HG03103 (cell line): ENCODE results near the gene SRPRB.

ENCODE experiments used
- ATAC-seq: cut with Tn5 transposase; IDR thresholded peaks from one replicate; pipeline ENCODE4 v1.9.1; 2021; ENCODE audit warnings: low read depth; ENCODE audit not compliant: unreplicated experiment

Gene SRPRB, protein sequence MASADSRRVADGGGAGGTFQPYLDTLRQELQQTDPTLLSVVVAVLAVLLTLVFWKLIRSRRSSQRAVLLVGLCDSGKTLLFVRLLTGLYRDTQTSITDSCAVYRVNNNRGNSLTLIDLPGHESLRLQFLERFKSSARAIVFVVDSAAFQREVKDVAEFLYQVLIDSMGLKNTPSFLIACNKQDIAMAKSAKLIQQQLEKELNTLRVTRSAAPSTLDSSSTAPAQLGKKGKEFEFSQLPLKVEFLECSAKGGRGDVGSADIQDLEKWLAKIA

DNA sequence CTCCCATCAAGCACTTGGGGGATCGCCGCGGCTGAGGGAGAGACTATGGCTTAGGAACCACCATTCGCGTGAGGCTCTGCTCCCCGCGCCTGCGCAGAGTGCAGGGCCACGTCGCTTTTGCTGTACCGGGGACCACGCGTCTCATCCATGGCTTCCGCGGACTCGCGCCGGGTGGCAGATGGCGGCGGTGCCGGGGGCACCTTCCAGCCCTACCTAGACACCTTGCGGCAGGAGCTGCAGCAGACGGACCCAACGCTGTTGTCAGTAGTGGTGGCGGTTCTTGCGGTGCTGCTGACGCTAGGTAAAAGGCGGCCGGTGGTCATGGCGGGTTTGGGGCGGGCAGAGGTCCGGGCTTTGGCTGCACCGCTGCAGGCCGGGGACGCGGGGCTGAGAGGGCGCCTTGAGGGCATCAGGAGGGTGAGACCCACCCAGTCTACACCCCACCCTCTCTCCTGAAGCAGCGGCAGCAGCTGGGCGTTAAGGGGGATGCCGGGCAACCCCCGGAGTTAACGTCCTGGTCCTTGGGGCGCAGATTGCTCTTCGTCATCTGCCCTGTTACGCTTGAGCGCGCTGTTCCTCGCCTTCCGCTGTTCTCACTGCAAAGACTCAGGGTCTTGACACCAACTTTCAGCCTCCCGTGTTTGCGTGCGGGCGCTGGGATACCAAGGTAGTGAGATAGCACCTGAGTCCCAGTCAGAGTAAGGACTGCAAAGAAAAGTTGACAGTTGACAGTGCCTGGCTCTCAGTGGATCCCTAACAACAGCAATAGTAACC is at the start of gene SRPRB:
Gene SRPRB, plus strand, starts transcription at position 114 of the 774 bp plus-strand sequence. Its CDS starts 34 bp downstream, at position 148.
- peak; percentile 97 for ATAC-seq

DNA sequence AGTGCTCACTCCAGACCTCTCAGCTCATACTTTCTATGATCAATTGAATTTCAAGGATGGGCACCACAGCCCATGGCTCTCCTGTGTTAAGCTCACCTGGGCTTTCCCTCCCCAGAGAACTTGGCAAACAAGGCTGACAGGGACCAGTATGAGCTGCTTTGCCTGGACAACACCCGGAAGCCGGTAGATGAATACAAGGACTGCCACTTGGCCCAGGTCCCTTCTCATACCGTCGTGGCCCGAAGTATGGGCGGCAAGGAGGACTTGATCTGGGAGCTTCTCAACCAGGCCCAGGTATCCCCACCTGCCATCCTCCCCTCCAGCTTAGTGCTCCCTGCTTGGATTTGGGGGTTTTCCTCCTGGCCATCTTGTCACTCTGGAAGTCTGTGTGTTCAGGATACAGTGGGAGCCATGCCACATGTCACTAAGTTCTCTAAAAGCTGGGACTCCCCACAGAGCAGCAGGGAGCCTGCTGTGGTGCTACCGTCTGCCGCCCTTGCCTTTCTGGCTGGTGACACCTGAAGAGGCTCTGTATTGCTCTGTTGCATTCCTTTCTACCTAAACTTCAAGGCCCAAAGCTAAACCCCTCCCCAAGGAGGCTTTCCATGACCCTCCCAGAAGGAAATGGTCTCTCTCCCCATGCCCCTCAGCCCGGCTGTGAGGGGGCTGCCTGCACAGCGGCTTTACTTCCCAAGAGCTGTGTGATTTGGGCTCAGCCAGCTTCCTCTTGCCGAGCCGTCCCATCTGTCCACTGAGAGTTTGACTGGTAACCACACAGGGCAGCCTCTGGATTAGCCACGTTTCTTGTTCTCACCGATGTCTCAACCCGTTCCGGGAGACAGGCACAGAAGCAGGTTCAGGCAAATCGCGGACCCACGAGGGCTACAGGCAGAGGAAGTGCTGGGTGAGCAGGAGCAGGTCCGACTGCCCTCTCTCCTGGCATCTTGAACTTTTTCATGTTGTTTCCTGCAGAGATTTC is 48.6 kb upstream of the SRPRB start:
- no peak for ATAC-seq

GRCh38 chr3:133757701-133758567 is 47.7 kb upstream of the SRPRB start:
- ATAC-seq, result no peak

DNA sequence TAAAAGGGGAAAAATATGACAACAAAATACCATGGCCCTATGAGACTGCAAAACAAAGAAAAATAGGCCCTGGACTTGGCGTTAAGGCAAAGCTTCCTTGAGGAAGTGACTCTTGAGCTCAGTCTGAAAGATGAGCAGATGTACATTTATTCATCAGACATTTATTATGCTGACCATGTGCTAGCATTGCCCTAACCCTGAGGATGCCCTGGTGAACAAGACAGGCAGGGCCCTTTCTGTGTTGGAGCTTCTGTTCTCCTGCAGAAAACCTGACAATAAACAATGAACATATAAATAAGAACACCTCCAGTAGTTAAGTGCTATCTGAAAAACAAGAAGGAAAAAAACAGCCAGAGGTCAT is 47.1 kb upstream of the SRPRB start:
- ATAC-seq, result no peak

GRCh38 chr3:133758964-133759739 is 46.5 kb upstream of the SRPRB start:
- no peak for ATAC-seq

DNA sequence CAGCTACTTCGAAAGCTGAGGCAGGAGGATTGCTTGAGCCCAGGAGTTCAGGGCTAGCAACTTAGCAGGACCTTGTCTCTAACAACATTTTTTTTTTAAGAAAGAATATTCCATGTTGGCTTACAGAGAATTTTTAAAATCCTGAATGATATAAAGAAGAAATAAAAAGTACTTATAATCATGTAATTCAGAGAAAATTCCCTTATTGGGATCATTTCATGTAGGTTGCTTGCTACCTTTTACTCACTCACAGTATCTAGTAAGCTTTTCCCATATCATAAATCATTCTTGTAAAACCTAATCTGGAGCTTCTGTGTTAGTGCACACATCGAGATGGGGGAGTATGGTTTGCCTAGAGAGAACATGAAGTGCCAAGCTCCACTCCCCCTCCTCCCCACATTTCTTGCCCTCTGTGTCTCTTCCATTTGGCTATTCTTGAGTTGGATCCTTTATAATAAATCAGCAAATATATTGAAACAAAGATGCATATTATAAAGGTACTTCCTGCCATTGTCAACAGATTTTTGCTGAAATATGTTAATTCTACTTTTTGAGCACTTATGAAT is 45.8 kb upstream of the SRPRB start:
- ATAC-seq, result no peak

DNA sequence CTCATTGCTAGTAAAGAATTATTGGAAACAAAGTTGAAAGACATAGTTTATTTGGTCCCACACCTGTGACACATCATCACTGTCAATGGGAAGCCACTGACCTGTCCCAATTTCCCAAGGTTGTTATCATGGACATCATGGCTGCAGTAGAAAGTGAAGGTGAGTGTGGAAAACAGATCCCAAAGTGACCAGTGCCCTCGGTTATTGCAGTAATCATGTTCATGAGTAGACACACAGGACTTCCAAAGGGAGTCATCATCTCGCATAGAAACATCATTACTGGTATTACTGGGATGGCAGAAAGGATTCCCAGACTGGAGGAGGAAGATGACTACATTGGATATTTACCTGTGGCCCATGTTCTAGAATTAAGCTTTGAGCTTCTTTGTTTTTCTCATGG is 44.7 kb upstream of the SRPRB start:
- no peak for ATAC-seq

DNA sequence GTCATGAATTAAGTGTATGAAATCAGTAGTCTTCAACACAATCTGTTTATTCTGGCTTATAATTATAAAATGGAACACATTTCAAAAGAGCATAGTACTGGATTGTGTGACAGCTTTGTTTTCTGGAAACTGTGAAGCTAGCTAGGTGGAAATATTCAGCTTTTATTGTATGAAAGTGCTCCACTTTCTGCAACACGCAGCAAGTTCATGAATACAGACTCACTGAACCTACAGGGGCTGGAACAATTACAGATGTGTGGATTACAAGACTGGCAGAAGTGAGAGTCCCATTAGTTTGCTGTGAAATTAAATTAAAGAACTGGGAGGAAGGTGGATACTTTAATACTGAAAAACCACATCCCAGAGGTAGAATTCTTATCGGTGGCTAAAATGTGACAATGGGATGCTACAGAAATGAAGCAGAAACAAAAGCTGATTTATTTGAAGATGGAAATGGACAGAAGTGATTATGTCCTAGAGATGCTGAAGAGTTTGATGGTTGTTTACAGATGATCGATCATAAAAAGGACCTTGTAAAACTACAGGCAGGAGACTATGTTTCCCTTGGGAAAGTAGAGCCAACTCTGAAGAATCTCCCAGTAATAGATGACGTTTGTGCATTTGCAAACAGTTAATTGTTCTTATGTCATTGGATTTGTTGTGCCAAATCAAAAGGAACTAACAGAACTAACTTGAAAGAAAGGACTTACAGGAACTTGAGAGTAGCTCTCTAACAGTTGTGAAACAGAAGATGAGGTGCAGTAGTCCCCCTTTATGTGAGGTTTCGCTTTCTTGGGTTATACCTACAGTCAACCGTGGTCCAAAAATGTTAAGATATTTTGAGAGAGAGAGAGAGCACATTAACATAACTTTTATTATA is 43.8 kb upstream of the SRPRB start:
- ATAC-seq, result no peak

DNA sequence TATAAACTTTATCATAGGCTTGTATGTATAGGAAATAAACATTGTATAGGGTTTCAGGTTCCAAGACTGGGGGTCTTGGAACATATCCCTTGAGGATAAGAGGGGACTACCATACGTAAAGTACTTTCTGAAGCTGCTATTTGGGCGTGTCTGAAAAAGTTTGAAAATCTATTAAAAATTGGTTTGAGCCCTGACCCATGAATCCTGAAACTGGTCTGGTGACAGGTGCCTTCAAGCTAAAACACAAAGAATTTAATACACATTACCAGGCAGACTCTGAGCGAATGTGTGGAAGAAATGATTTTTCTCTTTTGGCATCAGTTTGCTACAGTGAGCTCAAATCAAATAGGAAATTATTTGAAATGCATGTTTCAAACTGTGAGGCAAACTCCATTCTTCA is 43.1 kb upstream of the SRPRB start:
- no peak for ATAC-seq

- no peak for ATAC-seq
Measured at GRCh38 chr3:133763797-133764683, 41.6 kb upstream of the SRPRB start.

DNA sequence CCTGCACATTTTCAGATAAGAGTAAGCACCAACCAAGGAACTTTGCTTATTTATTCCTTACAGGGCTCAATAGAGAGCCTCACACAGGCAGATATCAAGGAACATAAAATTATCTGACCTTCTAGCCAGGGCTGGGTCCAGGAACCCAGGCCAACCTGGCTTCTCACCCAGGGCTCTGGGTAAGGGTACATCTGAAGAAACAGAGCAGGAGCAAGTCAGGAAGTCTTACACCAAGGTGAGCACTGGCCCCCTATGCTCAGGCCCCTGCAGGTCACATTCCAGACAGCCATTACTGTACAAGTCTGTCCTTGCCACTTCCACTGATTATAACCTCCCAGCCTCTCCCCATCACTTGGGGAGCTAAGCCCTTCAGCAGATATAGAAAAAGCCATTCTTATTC is 40.4 kb upstream of the SRPRB start:
- no peak for ATAC-seq

DNA sequence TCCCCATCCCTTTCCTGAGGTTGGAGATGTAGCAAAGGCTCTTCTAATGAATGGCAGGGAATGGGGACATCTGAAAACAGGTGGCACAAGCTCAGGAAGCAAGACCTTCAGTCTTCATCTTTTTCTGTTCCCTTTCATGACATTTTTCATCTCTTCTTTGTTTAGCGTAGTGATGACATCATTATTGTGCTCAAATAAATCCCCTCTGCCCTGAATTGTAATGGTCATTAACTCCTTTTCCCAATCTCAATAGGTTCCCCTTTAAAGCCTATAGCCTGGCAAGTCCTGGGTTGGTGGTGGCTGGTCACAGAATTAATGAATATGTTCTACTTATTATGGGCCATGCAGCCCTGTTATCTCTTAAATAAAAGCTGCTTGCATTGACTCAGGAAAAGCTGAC is 38.0 kb upstream of the SRPRB start:
- ATAC-seq, result no peak

DNA sequence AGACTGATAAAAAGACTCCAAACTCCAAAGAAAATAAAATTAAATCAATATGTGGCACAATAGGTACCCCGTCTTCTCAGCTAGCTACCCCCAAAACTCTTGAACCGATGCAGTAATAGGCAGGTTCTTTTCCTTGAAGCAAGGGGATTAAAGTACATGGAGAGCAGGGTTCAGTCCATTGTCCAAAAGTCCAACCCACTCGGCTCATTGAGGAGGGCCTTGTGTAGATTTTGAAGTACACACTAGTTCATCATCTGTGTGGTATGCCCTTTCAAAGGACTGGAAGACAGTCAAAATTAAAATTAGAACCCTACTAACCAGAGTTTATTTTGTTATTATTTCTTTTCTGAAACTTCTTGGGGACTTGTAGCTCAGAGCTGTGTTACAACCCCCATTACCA is 36.1 kb upstream of the SRPRB start:
- no peak for ATAC-seq

GRCh38 chr3:133773732-133774131 is 31.9 kb upstream of the SRPRB start:
- no peak for ATAC-seq

DNA sequence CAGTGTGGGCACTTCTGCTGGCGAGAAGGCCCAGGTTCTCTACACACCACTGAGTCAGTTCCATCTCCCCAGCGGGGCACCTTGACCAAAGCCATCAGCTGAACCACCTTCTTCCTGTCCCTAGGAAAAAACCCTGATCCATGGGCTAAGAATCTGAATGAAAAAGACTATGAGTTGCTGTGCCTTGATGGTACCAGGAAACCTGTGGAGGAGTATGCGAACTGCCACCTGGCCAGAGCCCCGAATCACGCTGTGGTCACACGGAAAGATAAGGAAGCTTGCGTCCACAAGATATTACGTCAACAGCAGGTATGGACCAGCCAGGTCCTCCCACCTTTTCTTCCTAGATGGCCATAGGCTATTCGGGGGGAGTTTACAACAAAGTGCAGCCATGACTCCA is 30.3 kb upstream of the SRPRB start:
- ATAC-seq, result no peak

GRCh38 chr3:133775835-133776234 is 29.8 kb upstream of the SRPRB start:
- ATAC-seq, result no peak

- no peak for ATAC-seq
Measured at GRCh38 chr3:133776794-133777438, 28.7 kb upstream of the SRPRB start.
